ENCODE results near the gene IL7R.

DNA sequence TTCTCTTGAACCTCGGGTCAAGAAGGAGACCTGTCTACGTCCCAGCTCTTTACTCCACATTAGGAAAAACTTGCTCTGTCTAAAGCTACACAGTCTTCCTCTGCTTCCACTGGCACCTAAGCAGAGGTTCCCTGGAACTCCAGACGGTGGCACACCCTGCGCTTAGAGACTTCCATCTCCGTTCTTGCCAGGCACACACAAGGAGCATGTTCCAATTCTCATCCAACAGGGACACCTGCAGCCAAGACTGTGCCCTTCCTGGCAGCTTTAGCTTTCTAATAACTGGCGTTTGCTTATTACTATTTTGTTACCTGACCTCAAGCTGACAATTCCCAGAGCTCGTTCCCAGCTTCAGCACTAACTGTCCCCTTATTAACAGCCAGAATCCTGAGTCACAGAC, 65.8 kb downstream of the IL7R start:
- TF ChIP-seq, protein P1, sequence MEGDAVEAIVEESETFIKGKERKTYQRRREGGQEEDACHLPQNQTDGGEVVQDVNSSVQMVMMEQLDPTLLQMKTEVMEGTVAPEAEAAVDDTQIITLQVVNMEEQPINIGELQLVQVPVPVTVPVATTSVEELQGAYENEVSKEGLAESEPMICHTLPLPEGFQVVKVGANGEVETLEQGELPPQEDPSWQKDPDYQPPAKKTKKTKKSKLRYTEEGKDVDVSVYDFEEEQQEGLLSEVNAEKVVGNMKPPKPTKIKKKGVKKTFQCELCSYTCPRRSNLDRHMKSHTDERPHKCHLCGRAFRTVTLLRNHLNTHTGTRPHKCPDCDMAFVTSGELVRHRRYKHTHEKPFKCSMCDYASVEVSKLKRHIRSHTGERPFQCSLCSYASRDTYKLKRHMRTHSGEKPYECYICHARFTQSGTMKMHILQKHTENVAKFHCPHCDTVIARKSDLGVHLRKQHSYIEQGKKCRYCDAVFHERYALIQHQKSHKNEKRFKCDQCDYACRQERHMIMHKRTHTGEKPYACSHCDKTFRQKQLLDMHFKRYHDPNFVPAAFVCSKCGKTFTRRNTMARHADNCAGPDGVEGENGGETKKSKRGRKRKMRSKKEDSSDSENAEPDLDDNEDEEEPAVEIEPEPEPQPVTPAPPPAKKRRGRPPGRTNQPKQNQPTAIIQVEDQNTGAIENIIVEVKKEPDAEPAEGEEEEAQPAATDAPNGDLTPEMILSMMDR (IDR thresholded peaks at IDR 0.05): no peak
- TF ChIP-seq POLR2AphosphoS5 (IDR thresholded peaks at IDR 0.05): no peak
